GM18519 (cell line): Measurements from ENCODE around the gene MFN2.
"Not testable (repeated sequence)": the region's sequence is repeated elsewhere in the genome, so short reads cannot be mapped to it uniquely, and the experiment has no call there.

Experiments
- ATAC-seq: cut with Tn5 transposase; IDR thresholded peaks from one replicate; pipeline ENCODE4 v1.9.1; 2021; ENCODE audit warnings: mild to moderate bottlenecking, moderate library complexity; ENCODE audit not compliant: unreplicated experiment, low FRiP score

Gene MFN2

DNA sequence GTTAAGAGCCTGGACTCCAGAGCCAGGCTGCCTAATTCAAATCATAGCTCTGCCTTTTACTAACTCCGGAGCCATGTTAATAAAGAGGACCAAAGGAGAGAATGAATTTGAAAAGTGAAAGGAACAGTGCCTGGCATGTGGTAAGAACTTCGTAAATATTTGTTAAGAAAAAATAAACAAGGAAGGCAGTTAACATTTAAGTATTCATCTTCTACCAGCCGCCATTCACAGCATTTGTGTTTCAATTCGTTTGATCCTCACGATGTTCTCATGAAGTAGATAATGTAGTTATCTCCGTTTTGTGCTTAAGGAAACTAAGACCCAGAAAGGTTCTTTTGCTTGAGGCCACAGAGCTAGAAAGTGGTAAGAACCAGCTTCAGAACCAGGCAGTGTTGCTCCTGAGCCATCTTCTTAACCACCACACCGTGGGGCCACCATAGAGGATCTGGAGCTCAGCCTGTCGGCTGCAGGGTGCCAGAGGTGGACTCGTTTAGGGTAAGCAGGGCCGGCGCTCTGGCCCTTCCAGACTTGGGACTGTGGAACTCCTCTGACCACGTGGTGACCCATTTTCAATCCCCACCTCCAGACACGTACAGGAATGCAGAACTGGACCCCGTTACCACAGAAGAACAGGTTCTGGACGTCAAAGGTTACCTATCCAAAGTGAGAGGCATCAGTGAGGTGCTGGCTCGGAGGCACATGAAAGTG, 11.9 kb downstream of the MFN2 start:
- ATAC-seq = no peak

DNA sequence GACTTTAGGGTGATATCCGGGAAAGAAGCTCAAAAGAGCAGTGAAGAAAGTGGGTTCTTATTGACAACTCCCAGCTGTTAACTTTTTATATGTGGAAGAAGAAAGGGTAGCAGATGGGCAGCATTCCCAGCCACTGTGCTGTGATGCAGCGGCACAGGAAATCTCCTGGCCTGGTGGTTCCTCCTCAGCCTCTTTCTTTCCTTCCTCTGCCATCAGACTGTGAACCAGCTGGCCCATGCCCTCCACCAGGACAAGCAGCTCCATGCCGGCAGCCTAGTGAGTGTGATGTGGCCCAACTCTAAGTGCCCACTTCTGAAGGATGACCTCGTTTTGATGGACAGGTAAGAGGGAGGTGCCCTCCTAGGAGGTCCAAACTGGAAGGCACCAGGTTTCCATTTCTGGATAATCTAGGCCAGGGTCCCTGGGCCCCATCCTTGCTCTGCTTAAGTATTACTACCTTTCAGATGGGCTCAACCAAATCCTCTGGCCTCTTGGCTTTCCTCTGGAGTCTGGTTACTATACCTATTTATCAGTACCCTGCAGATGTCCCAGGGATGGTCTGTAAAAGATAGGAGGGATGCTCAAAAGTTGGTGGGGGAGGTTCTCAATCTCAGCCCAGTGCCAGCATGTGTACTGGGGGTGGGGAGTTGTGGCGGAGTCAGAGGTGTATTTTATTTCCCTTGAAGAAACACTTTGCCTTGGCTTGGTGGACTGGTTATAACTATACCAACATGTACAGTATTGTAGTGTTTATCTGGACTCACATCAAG, 17.0 kb downstream of the MFN2 start:
- ATAC-seq = no peak

DNA sequence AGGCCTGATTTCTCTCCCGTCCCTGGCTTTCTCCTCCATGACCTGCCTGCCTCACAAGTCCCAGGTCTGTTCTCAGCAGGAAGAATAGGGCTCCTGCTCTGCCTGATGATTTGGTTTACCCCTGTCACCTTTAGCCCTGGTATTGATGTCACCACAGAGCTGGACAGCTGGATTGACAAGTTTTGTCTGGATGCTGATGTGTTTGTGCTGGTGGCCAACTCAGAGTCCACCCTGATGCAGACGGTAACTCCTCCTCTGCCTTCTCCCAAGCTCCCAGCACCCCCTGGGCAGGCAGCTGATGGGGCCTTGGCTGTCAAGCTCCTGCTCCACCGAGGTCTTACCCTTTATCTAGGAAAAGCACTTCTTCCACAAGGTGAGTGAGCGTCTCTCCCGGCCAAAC, 18.4 kb downstream of the MFN2 start:
- ATAC-seq = no peak

DNA sequence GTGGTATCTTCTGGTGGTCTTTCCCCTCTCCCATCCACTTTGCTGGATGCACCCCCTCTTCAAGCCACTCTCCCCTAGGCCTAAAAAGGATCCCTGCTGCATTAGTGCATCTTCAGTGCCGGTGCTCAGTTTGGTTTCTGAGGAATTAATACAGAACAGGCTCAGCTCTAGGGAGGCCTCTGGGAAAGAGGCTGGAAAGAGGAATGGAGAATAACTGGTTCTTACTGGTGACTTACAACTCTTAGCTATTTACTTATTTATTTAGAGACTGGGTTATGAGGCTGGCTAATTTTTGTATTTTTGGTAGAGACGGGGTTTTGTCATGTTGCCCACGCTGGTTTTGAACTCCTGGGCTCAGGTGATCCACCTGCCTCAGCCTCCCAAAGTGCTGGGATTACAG, 19.0 kb downstream of the MFN2 start:
- ATAC-seq = no peak

DNA sequence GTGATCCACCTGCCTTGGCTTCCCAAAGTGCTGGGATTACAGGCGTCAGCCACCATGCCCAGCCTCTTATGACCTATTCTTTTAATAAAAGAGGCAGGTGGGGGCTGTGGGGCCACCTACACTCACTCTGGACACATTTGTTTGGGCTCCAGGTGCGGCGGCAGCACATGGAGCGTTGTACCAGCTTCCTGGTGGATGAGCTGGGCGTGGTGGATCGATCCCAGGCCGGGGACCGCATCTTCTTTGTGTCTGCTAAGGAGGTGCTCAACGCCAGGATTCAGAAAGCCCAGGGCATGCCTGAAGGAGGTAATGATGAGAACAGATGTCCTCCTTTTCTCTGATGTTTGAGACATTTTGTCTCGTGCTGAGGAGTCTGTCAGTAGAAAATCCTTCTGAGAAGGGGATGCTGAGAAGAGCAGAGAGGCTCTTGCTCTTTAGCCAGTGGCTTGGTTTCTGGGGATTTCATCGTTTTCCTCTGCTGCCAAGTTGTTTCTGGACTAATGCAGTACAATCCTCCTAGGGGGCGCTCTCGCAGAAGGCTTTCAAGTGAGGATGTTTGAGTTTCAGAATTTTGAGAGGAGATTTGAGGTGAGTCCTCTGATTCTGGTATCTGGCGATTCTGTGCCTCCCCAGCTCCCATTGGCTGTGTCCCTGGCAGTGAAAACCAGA, 21.1 kb downstream of the MFN2 start:
- ATAC-seq = no peak

DNA sequence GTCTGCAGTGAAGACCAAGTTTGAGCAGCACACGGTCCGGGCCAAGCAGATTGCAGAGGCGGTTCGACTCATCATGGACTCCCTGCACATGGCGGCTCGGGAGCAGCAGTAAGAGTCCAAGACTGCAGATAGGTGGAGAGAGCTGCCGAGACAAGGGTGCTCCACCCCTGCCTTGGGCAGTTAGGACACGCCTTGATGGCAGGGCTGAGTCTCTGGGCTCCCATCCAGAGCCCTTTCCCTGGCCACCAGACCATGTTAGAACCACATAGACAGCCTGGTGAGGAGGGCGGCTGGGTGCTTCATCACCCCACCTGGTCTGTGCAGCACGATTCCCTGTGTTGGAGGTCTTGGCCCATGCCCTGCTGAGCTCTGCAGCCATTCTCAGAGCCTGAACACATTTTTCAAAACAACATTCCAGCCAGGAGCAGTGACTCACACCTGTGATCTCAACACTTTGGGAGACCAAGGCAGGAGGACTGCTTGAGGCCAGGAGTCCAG, 21.8 kb downstream of the MFN2 start:
- ATAC-seq = no peak

DNA sequence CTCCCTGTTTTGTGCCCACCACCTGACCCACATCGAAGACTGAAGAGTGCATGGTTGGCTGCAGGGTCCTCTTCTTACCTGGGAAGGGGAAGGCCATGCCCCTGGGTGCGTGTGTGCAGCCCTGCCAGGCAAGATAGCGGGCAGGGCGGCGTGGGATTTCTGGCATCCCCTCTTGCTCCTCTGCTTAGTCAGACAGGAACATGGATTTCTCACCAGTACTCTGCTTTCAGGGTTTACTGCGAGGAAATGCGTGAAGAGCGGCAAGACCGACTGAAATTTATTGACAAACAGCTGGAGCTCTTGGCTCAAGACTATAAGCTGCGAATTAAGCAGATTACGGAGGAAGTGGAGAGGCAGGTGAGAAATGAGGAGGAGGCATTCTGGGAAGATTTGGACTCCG, 23.5 kb downstream of the MFN2 start:
- ATAC-seq = no peak

DNA sequence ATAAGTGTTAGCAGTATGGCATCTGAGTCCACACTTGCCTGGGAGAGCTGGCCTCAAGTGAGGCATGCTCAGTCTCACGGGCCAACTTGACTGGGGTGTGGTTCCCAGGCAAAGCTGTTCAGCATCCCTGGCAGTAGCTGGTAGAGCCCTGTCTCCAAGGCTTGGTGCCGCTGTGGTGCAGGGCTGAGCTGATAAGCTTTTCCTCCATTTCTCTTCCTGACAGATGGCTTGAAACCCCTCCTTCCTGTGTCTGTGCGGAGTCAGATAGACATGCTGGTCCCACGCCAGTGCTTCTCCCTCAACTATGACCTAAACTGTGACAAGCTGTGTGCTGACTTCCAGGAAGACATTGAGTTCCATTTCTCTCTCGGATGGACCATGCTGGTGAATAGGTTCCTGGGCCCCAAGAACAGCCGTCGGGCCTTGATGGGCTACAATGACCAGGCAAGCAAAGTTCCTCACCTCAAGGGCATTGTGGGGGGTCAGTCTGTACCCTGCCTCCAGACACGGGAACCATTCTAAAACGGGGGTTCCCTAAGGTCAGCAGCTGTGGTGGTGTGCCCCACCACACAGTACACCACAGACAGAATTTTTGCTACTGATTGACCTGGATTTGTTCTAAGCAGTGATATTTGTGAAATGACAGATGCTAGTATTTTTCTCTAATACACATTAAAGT, 25.4 kb downstream of the MFN2 start:
- ATAC-seq = no peak

DNA sequence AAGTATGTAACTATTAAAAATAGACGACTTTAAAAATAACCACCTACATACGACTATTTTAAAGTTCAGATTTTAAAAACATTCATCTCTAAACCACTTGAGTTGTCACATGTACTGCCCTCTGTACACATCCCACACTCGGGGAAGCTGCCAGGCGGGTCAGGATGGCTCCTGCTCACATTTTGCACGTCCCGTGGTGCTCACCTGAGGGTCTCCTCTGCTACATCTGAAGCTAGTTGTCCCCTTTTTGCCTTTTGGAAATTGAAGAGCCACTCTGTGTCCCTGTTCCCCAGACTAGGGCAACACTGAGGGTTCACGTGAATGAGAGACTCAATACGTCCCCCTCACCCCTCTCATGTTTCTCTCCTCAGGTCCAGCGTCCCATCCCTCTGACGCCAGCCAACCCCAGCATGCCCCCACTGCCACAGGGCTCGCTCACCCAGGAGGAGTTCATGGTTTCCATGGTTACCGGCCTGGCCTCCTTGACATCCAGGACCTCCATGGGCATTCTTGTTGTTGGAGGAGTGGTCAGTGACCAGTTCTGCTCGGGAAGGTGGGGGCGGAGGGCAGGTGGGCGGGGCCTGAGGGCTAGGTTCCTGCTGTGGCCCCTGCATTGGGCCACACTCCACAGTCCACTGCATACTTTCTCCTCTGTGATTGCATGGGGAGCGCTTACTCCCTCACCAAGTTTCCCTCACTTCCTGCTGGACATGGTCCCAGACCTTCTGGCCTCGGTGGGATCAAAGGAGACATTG, 26.1 kb downstream of the MFN2 start:
- no peak for ATAC-seq

DNA sequence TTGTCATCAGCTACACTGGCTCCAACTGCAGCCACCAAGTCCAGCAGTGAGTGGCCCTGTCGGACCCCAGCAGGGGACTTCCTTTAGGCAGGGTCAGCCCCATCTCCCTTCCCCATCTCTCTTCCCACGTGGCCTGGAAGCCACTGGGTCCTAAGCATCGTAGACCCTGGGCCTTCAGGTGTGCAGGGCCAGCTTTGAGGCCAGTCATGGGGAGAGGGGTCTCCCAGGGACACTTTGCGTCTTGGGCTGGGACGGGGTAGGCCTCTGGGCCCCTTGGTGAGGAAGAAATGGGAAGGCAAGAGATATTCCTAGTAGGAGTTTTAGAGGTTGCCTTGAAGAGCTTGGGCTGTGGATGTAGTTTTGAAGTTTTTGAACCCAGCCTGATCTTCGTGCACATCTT, 27.0 kb downstream of the MFN2 start:
- no peak for ATAC-seq

DNA sequence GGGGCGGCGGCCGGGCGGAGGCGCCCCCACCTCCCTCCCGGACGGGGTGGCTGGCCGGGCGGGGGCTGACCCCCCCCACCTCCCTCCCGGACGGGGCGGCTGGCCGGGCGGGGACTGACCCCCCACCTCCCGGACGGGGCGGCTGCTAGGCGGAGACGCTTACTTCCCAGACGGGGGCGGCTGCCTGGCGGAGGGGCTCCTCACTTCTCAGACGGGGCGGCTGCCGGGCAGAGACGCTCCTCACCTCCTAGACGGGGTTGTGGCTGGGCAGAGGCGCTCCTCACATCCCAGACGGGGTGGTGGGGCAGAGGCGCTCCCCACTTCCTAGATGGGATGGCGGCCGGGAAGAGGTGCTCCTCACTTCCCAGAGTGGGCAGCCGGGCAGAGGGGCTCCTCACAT, 28.1 kb downstream of the MFN2 start:
- not testable (repeated sequence) for ATAC-seq

DNA sequence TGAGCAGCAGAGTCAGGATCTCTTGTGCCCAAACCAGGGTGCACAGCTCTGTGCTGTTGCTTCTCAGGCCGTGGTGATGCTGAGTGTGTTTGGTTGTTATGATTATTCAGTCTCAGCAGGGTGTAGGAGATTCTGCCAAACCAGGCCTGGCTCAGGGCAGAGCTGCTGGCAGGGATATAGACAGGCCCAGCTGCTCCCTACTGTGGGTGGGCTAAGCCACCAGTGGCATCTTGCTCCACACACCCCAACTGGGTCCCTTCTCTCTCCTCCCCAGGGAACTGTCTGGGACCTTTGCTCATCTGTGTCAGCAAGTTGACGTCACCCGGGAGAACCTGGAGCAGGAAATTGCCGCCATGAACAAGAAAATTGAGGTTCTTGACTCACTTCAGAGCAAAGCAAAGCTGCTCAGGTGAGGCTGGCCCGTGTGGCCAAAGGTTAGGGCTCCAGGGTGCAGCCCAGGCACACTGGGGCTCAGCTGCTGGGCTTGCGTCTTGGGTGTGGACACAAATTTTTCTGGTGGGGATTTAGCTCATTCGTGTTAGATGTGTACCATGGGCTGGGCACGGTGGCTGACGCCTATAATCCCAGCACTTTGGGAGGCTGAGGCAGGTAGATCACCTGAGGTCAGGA, 29.2 kb downstream of the MFN2 start:
- ATAC-seq = no peak

DNA sequence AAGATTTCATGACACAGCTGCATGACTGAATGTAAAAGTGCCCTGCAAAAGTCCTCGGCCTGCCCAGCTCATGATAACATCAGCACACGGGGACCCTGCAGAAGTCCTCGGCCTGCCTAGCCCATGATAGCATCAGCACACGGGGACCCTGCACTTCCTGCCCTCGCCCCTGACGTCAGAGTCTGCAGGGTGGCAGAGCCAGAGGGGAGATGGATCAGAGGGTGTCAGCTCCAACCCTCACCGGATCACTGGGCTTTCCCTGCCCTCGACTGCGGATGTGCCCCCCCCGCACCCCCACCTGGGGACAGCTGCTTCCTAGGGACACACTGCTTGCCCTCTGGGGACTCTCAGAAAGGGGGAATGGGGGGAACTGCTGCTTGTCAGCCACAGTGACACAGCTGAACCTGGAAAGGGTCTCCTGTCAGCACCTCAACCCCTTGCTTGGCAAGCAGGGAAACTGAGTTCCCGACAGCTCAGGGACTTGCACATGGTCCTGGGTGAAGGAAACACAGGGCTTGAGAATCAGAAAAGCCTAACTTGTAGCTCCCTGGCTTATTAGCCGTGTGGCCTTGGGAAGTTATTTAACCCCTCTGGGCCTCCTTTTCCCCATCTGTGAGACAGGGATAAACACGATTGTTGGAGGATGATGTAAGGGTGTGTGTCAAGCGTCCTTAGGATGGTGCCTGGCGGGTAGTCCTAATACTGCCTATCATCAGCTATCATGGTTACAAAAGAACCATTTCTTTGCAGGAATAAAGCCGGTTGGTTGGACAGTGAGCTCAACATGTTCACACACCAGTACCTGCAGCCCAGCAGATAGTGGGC, 30.7 kb downstream of the MFN2 start:
- ATAC-seq = no peak

DNA sequence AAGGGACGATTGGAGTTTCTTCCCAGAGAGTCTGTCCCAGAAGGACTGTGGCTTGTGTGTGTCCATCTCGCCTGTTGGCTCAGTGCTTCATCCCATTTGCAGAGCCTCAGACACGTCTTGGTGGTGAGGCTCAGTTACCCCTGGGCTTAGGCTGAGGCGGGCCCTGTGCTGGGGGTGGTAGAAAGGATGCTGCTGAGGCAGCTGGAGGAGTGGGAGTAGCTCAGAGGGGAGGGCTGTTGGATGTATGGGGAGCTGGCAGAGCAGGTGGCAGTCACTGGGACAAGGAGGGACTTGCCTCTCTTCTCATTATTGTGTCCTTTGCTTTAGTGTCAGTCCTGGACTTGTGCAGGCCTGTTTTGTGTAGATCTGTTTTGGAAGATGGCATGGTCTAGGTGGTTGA, 31.8 kb downstream of the MFN2 start:
- ATAC-seq = no peak

DNA sequence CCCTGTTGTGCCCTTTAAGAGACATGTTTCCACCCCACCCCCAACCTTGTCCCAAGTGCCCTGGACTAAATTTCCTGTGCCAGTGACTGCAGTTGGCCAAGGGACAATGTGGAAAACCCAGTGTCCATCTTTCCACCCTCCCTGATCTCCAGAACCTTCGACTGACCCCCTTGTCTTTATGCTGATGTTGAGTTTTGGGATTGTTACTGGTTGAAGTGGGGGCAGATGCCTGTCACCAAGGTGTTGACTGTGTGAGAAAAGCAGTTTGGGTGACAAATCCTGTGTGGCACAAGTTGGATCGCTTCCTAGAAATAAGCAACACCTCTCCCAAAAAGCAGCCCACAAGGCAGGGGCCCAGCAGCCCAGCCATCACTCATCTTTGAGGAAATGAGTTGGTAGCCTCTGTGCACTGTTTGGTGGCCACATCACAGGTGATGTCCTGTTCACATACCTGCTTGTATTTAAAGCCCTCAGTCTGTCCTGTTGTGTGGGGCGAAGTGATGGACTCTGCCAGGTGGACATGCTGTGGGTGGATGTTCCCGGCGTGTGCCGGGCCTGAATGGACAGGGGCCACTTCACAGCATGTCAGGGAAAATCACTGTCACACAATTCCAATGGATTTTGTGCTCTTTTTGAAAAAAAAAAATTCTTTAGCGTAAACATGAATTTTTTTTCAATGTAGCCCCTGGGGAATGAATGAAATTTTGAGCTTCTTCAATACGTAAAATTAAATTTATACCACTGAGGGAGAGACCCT, 32.5 kb downstream of the MFN2 start:
- ATAC-seq = no peak

DNA sequence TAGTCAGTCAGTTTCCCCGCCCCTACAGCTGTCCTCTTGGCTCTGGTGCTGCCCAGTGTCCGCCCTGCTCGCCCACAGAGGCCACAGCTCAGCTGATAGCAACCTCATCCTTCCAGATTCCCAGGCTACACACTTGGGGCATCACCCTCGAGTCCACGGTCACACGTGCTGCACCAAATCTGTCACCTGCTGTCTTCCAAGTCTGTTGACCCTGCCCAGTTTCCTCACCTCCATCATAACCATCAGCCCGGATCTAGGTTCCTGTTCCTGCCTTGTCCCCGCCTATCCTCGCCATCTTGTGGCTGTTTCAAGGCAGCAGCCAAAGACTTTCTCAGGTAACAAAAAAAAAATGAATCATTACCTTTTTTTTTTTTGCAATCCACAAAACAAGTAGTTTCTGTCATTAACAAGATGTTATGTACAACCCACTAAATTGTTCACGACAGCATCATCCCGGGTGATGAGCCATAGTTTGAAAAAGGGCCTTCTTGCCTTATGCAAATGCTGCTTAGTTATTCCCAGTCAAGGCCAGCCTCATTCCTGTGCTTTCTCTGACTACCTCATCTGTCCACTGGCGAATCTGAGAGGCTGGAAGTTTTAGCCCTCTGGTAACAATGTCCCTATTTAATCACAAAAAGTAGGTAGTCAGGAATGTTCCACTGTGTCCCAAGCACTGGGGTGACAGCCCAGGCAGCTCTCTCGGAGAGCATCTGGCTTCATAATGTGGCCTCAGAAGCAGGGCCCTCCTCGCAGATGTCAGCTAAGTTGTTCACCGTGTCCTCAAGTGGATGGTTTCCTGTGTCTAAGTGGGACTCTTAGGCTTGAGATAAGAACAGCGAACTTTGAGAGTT, 34.1 kb downstream of the MFN2 start:
- ATAC-seq = no peak

DNA sequence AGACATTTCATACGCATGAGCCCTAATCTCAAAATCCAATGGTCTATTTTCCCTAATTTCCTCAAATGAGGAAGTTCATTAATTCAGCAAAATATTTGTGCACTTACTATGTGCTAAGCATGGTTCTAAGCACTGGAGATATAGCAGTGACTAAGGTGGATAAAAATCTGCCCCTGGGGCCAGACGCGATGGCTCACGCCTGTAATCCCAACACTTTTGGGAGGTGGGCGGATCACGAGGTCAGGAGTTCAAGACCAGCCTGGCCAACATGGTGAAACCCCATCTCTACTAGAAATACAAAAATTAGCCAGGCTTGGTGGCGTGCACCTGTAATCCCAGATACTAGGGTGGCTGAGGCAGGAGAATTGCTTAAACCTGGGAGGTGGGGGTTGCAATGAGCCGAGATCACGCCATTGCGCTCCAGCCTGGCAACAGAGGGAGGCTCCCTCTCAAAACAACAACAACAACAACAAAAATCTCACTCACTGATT, 34.8 kb downstream of the MFN2 start:
- ATAC-seq = no peak
